ENCODE measurements around the gene BTK.

The BTK gene

GRCh38 chrX:101385795-101386541 is at the start of gene BTK:
TSS of gene BTK (minus strand) at chrX:101386191. CDS start at chrX:101375284, 10,907 bp downstream.
- Mint-ChIP-seq H3K4me1 (peaks cover 17% of the 10 kb centered on the region), H3K4me3 (peak within 1 kb of the TSS; percentile 94), H3K27ac (peak within 1 kb of the TSS; percentile 96), H3K9me3 (no peaks in the 10 kb centered on the region), H3K27me3 (no peaks in the 10 kb centered on the region), H3K36me3 (peaks cover 10% of the 10 kb centered on the region)
- ATAC-seq: peak; percentile 87

DNA sequence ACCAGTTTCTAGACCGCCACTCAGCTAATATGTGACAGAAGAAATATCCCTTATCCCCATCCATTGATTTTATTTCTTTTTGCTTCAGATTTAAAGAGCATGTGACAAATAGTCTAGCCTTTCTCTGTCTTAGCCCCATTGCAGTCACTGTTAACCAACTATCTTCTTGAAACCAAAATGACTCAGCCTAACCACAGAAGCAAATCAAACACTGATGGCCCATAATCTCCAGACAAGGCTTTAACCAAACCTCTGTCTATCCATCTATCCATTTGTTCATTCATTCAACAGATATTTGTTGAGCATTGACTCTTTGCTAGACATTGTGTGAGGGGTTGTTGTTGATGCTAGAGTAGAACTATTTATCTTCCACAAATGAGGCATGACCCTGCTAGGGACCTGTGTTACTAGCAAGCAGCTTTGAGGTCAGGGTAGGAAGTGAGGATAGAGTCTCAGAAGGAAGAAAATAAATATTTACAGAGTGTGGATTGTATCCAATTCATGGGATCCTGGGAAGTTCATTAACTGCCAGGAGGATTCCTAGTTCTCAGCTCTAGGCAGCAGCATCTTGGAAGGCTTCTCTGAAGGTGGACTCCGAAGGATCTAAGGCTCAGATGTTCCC is 44.6 kb upstream of the BTK start:
- ATAC-seq: peak; percentile 59
- no peaks in the 10 kb centered on the region for H3K4me1 Mint-ChIP-seq
- H3K9me3 Mint-ChIP-seq: no peaks in the 10 kb centered on the region
- peak overlapping the region; percentile 54 for H3K27ac Mint-ChIP-seq
- H3K36me3 Mint-ChIP-seq: peaks cover 31% of the 10 kb centered on the region
- no peaks in the 10 kb centered on the region for H3K27me3 Mint-ChIP-seq
- H3K4me3 Mint-ChIP-seq: no peak overlapping the region

DNA sequence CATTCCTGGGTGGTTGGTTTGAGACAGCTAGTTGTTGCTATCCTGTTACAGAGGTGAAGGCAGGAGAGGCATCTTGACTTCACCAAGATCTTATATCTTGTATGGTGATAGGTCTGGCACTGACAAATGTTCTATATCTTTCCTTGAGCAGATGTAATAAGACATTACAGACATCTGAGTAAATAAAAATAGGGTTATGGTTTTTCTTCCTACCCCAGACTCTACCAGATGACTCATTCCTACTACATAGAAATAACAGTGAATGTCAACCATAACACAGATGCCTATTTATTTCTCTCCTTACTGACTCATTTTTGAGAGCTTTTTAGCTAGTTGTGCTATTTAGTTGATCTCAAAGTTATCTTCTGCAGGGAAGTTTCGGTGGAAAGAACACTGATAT is 43.9 kb upstream of the BTK start:
- no peaks in the 10 kb centered on the region for H3K27me3 Mint-ChIP-seq
- no peak for ATAC-seq
- peak overlapping the region; percentile 54 for H3K27ac Mint-ChIP-seq
- H3K36me3 Mint-ChIP-seq: peaks cover 36% of the 10 kb centered on the region
- H3K4me3 Mint-ChIP-seq: no peak overlapping the region
- H3K4me1 Mint-ChIP-seq: no peaks in the 10 kb centered on the region
- H3K9me3 Mint-ChIP-seq: no peaks in the 10 kb centered on the region

- Mint-ChIP-seq H3K36me3 (peaks cover 40% of the 10 kb centered on the region), H3K9me3 (no peaks in the 10 kb centered on the region), H3K4me3 (no peak overlapping the region), H3K27me3 (no peaks in the 10 kb centered on the region), H3K27ac (no peak overlapping the region), H3K4me1 (no peaks in the 10 kb centered on the region)
- no peak for ATAC-seq
These were observed 42.0 kb upstream of the BTK start for GRCh38 chrX:101427954-101428353.

DNA sequence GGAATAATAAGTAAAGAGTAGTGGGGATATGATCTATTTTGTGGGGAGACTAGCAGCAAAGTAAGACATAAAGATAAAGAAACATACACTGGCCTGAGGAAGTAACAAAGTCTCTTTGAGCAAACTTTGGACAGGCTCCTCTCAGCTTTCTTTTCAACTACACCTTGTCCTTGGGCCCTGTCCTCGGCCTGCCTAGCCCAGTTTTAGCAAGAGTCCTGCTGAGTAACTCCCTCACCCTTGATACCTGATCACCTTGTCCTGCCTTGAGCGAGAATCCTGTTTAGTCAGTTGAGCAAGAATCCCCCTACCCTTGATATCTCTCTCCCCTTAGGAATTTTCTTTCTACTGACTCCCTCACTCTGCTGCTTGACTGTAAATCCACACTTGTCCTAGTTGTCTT is 33.5 kb upstream of the BTK start:
- Mint-ChIP-seq H3K9me3 (no peaks in the 10 kb centered on the region), H3K4me1 (peaks cover 28% of the 10 kb centered on the region), H3K4me3 (peak overlapping the region; percentile 45), H3K27ac (peak overlapping the region; percentile 100), H3K27me3 (no peaks in the 10 kb centered on the region), H3K36me3 (peaks cover 11% of the 10 kb centered on the region)
- no peak for ATAC-seq

- peaks cover 11% of the 10 kb centered on the region for H3K36me3 Mint-ChIP-seq
- H3K4me1 Mint-ChIP-seq: peaks cover 31% of the 10 kb centered on the region
- peak overlapping the region; percentile 100 for H3K27ac Mint-ChIP-seq
- ATAC-seq: peak; percentile 74
- H3K4me3 Mint-ChIP-seq: peak overlapping the region; percentile 99
- no peaks in the 10 kb centered on the region for H3K27me3 Mint-ChIP-seq
- no peaks in the 10 kb centered on the region for H3K9me3 Mint-ChIP-seq
These were observed 32.2 kb upstream of the BTK start for GRCh38 chrX:101417981-101418841.

DNA sequence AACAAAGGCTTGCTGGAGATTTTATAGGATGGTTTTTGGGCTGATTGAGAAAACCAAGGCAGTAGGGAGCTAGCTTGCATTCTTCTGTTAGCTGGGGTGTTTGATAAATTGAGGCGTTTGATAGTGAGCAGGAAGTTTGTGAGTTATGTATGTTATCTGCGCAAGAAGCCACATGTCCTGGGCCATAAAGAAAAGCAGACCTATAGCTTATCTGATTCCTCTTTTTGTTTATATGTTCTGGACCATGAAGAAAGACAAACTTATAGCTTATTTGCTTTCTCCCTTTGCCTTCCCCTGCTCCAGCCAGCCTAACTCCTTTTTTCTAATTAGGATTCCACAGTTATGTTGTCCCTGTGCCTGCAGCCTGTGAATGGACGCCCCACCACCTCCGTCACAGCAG is 31.2 kb upstream of the BTK start:
- Mint-ChIP-seq H3K27ac (peak overlapping the region; percentile 100), H3K27me3 (no peaks in the 10 kb centered on the region), H3K36me3 (peaks cover 21% of the 10 kb centered on the region), H3K9me3 (no peaks in the 10 kb centered on the region), H3K4me3 (peak overlapping the region; percentile 99), H3K4me1 (peaks cover 41% of the 10 kb centered on the region)
- no peak for ATAC-seq

GRCh38 chrX:101416691-101417090 is 30.7 kb upstream of the BTK start:
- no peak overlapping the region for H3K27ac Mint-ChIP-seq
- no peak overlapping the region for H3K4me3 Mint-ChIP-seq
- H3K9me3 Mint-ChIP-seq: no peaks in the 10 kb centered on the region

GRCh38 chrX:101415180-101416145 is 29.5 kb upstream of the BTK start:
- H3K27me3 Mint-ChIP-seq: no peaks in the 10 kb centered on the region
- peak overlapping the region; percentile 82 for H3K27ac Mint-ChIP-seq
- no peaks in the 10 kb centered on the region for H3K9me3 Mint-ChIP-seq
- peaks cover 19% of the 10 kb centered on the region for H3K36me3 Mint-ChIP-seq
- H3K4me1 Mint-ChIP-seq: peaks cover 51% of the 10 kb centered on the region
- H3K4me3 Mint-ChIP-seq: peak overlapping the region; percentile 41
- peak; percentile 73 for ATAC-seq

More at GRCh38 chrX:101416691-101417090, 30.7 kb upstream of the BTK start:
- peaks cover 46% of the 10 kb centered on the region for H3K4me1 Mint-ChIP-seq
- H3K27me3 Mint-ChIP-seq: no peaks in the 10 kb centered on the region
- H3K36me3 Mint-ChIP-seq: peaks cover 26% of the 10 kb centered on the region
- no peak for ATAC-seq

DNA sequence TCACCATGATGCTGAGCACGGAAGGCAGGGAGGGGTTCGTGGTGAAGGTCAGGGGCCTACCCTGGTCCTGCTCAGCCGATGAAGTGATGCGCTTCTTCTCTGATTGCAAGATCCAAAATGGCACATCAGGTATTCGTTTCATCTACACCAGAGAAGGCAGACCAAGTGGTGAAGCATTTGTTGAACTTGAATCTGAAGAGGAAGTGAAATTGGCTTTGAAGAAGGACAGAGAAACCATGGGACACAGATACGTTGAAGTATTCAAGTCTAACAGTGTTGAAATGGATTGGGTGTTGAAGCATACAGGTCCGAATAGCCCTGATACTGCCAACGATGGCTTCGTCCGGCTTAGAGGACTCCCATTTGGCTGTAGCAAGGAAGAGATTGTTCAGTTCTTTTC is 26.0 kb upstream of the BTK start:
- Mint-ChIP-seq H3K9me3 (no peaks in the 10 kb centered on the region), H3K4me3 (peak overlapping the region; percentile 34), H3K27ac (peak overlapping the region; percentile 83), H3K36me3 (peaks cover 16% of the 10 kb centered on the region), H3K27me3 (no peaks in the 10 kb centered on the region), H3K4me1 (peaks cover 42% of the 10 kb centered on the region)
- no peak for ATAC-seq

DNA sequence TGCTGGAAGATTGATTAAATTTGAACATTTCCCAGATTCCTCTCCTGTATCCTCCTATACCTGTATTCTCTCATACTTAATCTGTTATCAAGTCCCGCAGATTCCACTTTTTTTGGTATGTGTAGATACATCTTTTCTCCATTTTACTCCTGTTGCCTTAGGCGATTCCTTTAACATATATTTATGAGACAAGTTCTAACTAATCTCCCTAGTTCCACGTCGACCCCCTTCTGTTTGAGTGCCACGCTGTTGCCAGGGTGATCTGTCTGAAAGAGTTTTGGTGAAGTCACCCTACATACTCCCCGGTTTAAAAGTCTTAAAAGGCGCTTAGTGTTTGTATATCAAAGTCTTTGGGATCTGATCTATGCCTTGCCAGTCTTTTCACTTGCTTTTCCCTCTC is 24.5 kb upstream of the BTK start:
- ATAC-seq: no peak
- Mint-ChIP-seq H3K4me3 (peak overlapping the region; percentile 44), H3K4me1 (peaks cover 42% of the 10 kb centered on the region)

GRCh38 chrX:101409043-101409442 is 23.1 kb upstream of the BTK start:
- H3K27me3 Mint-ChIP-seq: no peaks in the 10 kb centered on the region
- H3K27ac Mint-ChIP-seq: peak overlapping the region; percentile 94
- peaks cover 16% of the 10 kb centered on the region for H3K36me3 Mint-ChIP-seq
- H3K9me3 Mint-ChIP-seq: no peaks in the 10 kb centered on the region
- no peak for ATAC-seq
- H3K4me3 Mint-ChIP-seq: peak overlapping the region; percentile 95
- peaks cover 34% of the 10 kb centered on the region for H3K4me1 Mint-ChIP-seq

More for the DNA sequence above, 24.5 kb upstream of the BTK start:
- peaks cover 16% of the 10 kb centered on the region for H3K36me3 Mint-ChIP-seq
- H3K9me3 Mint-ChIP-seq: no peaks in the 10 kb centered on the region
- peak overlapping the region; percentile 67 for H3K27ac Mint-ChIP-seq
- H3K27me3 Mint-ChIP-seq: no peaks in the 10 kb centered on the region

DNA sequence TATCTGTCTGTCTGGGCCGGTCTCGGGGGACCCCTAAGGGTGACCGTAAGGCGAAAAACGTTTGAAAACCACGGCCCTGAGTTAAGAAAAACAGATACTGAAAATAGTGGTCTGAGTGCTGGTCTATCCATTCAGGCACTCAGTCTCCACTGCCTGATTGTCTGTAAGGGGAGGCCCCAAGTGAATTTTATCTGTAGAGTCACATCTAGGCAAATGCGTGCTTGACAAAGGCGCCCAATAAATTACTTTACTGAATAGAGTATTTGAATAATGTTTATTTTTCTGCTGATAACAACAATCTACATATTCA is 22.5 kb upstream of the BTK start:
- peak overlapping the region; percentile 95 for H3K4me3 Mint-ChIP-seq
- ATAC-seq: no peak
- peaks cover 34% of the 10 kb centered on the region for H3K4me1 Mint-ChIP-seq
- no peaks in the 10 kb centered on the region for H3K27me3 Mint-ChIP-seq
- peak overlapping the region; percentile 94 for H3K27ac Mint-ChIP-seq
- H3K9me3 Mint-ChIP-seq: no peaks in the 10 kb centered on the region
- peaks cover 16% of the 10 kb centered on the region for H3K36me3 Mint-ChIP-seq

GRCh38 chrX:101407748-101408531 is 21.9 kb upstream of the BTK start, which contains the start of the genes GLA and HNRNPH2:
TSS of gene GLA (minus strand) at chrX:101407925. CDS start at chrX:101407903, 22 bp downstream.
TSS of gene HNRNPH2 (plus strand) at chrX:101408222. CDS start at chrX:101411989, 3,767 bp downstream.
- H3K4me3 Mint-ChIP-seq: peak within 1 kb of the TSS; percentile 95
- peak; percentile 95 for ATAC-seq
- H3K9me3 Mint-ChIP-seq: no peaks in the 10 kb centered on the region
- H3K36me3 Mint-ChIP-seq: peaks cover 13% of the 10 kb centered on the region
- H3K27me3 Mint-ChIP-seq: no peaks in the 10 kb centered on the region
- peaks cover 29% of the 10 kb centered on the region for H3K4me1 Mint-ChIP-seq
- peak within 1 kb of the TSS; percentile 94 for H3K27ac Mint-ChIP-seq

Data from stimulated activated memory B cell treated with anti-CD40 and anti-IgM and Interleukin-4, amounts not matched to agents 10 μg/mL and 1 μg/mL and 100 μg/mL, for 72 hours (primary cell).